ENCODE measurements around the gene PDCD6IP.

DNA sequence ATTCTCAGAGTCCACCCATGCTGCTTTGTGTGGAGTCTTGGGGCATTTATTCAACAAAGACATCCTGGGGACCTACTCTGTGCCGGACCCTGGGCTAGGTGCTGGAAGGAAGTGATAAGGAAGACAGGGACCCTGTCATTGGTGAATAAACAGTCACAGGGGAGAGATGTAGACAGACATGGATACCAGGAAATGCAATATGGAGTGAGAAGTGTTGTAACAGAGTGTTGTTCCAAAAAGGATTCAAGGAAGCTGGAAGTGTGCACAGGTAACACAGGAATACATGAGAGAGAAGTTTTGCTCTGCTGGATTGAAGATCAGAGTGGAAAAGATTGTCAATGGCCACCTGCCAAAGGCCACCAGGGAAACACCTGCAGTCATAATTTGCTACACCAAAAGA lies 89.0 kb downstream of the PDCD6IP start:
- TF ChIP-seq CTCF (IDR thresholded peaks at IDR 0.05; ENCODE audit: insufficient read depth, low read depth, low read length) (no peak), EZH2 (IDR thresholded peaks at IDR 0.05; ENCODE audit: insufficient read depth, low read length) (no peak)

All from astrocyte (in vitro differentiated cells and primary cell).